Panc1 (cell line): ENCODE data around the gene STX5. TPM values are rescaled to one million over a fixed set of nuclear protein-coding genes. Genes with fewer than 3 reads are reported as not detected.

Experiments
- ATAC-seq: fragments of 200-7000 bp; cut with Tn5 transposase; 2 replicates; pipeline ENCODE4 v1.9.1; 2020; ENCODE audit warnings: mild to moderate bottlenecking, moderate library complexity
- BruUV-seq: library from RNA; stranded (reverse); fragments of 400-500 nt; replicated peaks from 2 replicates; lab custom pipeline; 2021; lab: Mats Ljungman, UMichigan
- CTCF ChIA-PET: fragments of 300-600 bp; sonication (Branson Sonifier 250); formaldehyde crosslinking; loops from one replicate; lab custom pipeline; 2022; ENCODE audit warnings: antibody characterized with exemption; lab: Charles Lee
- POLR2A ChIA-PET: fragments of 300-600 bp; sonication (Branson Sonifier 250); formaldehyde crosslinking; loops from one replicate; lab custom pipeline; 2022; ENCODE audit warnings: antibody characterized with exemption; lab: Charles Lee
- DNase-seq: peaks from one replicate; pipeline ENCODE4 v3.0.0-alpha.2; 2010; ENCODE audit warnings: low read depth, low spot score
- H3K27ac ChIP-seq: 2 replicates; pipeline ENCODE4 v1.5.1; 2011; ENCODE audit warnings: mild to moderate bottlenecking, low read length, inconsistent platforms
- H3K27me3 ChIP-seq: fragments of 200-500 bp; sonication (Bioruptor generic); 2 replicates; pipeline ENCODE4 v1.6.0; 2014; ENCODE audit warnings: low read length, inconsistent platforms; ENCODE audit not compliant: control insufficient read depth, insufficient read depth
- H3K36me3 ChIP-seq: fragments of 200-500 bp; sonication (Bioruptor generic); 2 replicates; pipeline ENCODE4 v1.5.1; 2014; ENCODE audit warnings: inconsistent platforms, mild to moderate bottlenecking, low read length, moderate library complexity; ENCODE audit not compliant: control insufficient read depth, insufficient read depth
- H3K4me1 ChIP-seq: 2 replicates; pipeline ENCODE4 v1.5.1; 2011; ENCODE audit warnings: inconsistent platforms, mild to moderate bottlenecking, low read length, moderate library complexity; ENCODE audit not compliant: control insufficient read depth, insufficient read depth
- H3K4me3 ChIP-seq, 2 experiments: 2 replicates each; pipeline ENCODE4 v1.5.1; 2011 to 2012; ENCODE audit warnings: low read depth in 2 of 2, low read length in 2 of 2, mild to moderate bottlenecking in 2 of 2, inconsistent platforms in 1 of 2, moderate library complexity in 1 of 2
- H3K9me3 ChIP-seq: fragments of 200-500 bp; sonication (Bioruptor generic); 2 replicates; pipeline ENCODE4 v1.5.1; 2014; ENCODE audit warnings: low read depth, mild to moderate bottlenecking, inconsistent platforms, low read length, moderate library complexity; ENCODE audit not compliant: control insufficient read depth, insufficient read depth
- POLR2AphosphoS5 ChIP-seq: IDR thresholded peaks from 2 replicates; pipeline ENCODE4 v1.6.1; 2012; ENCODE audit warnings: mild to moderate bottlenecking, low read depth, low read length, moderate library complexity
- REST ChIP-seq, 2 experiments: IDR thresholded peaks; 2 replicates each; pipeline ENCODE4 v1.6.1; 2011 to 2012; ENCODE audit warnings: low read depth in 2 of 2, control low read depth in 1 of 2, low read length in 1 of 2, mild to moderate bottlenecking in 1 of 2, moderate library complexity in 1 of 2; ENCODE audit not compliant: insufficient read depth in 1 of 2
- SIN3A ChIP-seq: IDR thresholded peaks from 2 replicates; pipeline ENCODE4 v1.6.1; 2012; ENCODE audit warnings: low read depth, mild to moderate bottlenecking, low read length, moderate library complexity, borderline replicate concordance; ENCODE audit not compliant: insufficient read depth
- TCF7L2 ChIP-seq: IDR thresholded peaks from 2 replicates; pipeline ENCODE4 v1.6.1; 2011; ENCODE audit warnings: mild to moderate bottlenecking, low read depth, low read length, inconsistent platforms
- in situ Hi-C: cut with HindIII; loops from 2 replicates; pipeline ENCODE4 v1.10.0; 2016; ENCODE audit warnings: low sequenced_read_pairs, low pct_unique_long_range_greater_than_20kb
- intact Hi-C: fragments of 100-400 bp; cut with micrococcal nuclease; formaldehyde crosslinking; loops from one replicate; pipeline ENCODE4 v1.10.0; 2022; ENCODE audit not compliant: unreplicated experiment
- total RNA-seq: library from RNA; stranded (reverse); gene quantifications from one replicate; pipeline ENCODE4 v1.2.1, GENCODE V29; 2021; ENCODE audit not compliant: unreplicated experiment
- TF ChIP-seq, protein P1 (sequence below): fragments of 450-650 bp; IDR thresholded peaks from 2 replicates; pipeline ENCODE4 v1.5.1; 2017; ENCODE audit warnings: mild to moderate bottlenecking

The STX5 gene
- total RNA-seq, 1 experiment from 2014 or later: 31.4 TPM

GRCh38 chr11:62778441-62778840 lies 53.4 kb downstream of the STX5 start:
- Histone ChIP-seq H3K4me3 (no peak overlapping the region), H3K27ac (no peak overlapping the region), H3K4me1 (no peaks in the 10 kb centered on the region), H3K27me3 (no peaks in the 10 kb centered on the region), H3K9me3 (no peaks in the 10 kb centered on the region), H3K36me3 (no peaks in the 10 kb centered on the region)
- peak; percentile 42 for ATAC-seq
- ChIA-PET POLR2A (no interaction called here), CTCF (no interaction called here)
- no TSS peak for BruUV-seq
- no peak for DNase-seq
- in situ Hi-C loops: no loop called here
- TF ChIP-seq TCF7L2 (no peak), SIN3A (no peak)
- intact Hi-C loops: no loop called here

DNA sequence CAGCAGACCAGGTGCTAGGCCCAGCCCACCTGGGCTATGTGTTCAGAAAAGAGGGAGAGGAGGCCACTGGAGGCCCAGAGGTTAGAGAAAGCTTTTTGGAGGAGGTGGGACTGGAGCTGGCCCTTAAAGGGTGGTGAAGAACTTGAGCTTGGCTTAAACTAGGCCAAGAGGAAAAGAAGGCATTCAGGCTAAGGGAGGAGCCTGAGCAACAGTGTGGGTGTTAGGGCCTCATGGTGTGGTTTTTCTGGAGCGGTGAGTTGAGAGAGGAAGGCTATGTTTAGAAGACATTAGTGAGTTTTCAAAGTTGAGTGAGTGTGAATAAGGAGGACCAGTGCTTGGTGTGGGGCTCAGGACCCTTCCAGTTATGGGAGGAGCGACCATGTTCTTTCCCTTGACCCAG lies 54.5 kb downstream of the STX5 start:
- TF ChIP-seq, protein P1, sequence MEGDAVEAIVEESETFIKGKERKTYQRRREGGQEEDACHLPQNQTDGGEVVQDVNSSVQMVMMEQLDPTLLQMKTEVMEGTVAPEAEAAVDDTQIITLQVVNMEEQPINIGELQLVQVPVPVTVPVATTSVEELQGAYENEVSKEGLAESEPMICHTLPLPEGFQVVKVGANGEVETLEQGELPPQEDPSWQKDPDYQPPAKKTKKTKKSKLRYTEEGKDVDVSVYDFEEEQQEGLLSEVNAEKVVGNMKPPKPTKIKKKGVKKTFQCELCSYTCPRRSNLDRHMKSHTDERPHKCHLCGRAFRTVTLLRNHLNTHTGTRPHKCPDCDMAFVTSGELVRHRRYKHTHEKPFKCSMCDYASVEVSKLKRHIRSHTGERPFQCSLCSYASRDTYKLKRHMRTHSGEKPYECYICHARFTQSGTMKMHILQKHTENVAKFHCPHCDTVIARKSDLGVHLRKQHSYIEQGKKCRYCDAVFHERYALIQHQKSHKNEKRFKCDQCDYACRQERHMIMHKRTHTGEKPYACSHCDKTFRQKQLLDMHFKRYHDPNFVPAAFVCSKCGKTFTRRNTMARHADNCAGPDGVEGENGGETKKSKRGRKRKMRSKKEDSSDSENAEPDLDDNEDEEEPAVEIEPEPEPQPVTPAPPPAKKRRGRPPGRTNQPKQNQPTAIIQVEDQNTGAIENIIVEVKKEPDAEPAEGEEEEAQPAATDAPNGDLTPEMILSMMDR: no peak
- TF ChIP-seq REST (IDR thresholded peaks at IDR 0.05; ENCODE audit: insufficient read depth in 1 of 2, low read depth in 2 of 2, low read length in 1 of 2) (no peak), TCF7L2 (no peak), SIN3A (no peak), POLR2AphosphoS5 (no peak)
- ChIA-PET CTCF (interaction anchor here (0.7 kb wide), 1 partner anchor 185 kb away, joined by 3 read pairs; no protein-coding TSS in a partner anchor), POLR2A (interaction anchor here (0.6 kb wide), 1 partner anchor 84 kb away, joined by 10 read pairs; no protein-coding TSS in a partner anchor)
- H3K4me3 ChIP-seq: no peak overlapping the region
- no peak for DNase-seq
- H3K4me1 ChIP-seq: no peaks in the 10 kb centered on the region
- H3K27ac ChIP-seq: no peak overlapping the region
- no TSS peak for BruUV-seq
- ATAC-seq: no peak
- no peaks in the 10 kb centered on the region for H3K27me3 ChIP-seq
- in situ Hi-C loops: no loop called here
- intact Hi-C loops: no loop called here
- H3K36me3 ChIP-seq: no peaks in the 10 kb centered on the region
- H3K9me3 ChIP-seq: no peaks in the 10 kb centered on the region

DNA sequence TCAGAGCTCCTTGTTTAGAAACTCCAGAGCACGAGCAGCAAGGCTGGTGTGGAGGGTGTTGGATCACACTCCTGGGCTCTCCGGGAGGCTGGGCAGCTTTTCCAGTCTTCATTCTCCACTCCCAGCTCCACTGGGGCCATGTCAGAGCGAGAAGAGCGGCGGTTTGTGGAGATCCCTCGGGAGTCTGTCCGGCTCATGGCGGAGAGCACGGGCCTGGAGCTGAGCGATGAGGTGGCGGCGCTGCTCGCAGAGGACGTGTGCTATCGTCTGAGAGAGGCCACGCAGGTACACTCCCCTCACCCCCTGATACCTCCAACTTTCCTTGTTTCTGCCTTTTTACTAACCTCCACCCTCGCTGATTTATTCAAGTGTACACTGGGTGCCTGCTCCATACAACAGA lies 56.2 kb downstream of the STX5 start:
- BruUV-seq: no TSS peak
- Histone ChIP-seq H3K9me3 (no peaks in the 10 kb centered on the region), H3K36me3 (no peaks in the 10 kb centered on the region), H3K4me1 (no peaks in the 10 kb centered on the region), H3K27me3 (no peaks in the 10 kb centered on the region), H3K27ac (no peak overlapping the region), H3K4me3 (no peak overlapping the region)
- ATAC-seq (no peak), DNase-seq (no peak)
- POLR2A ChIA-PET: interaction anchor here (0.5 to 1.0 kb wide), 2 partner anchors 95 kb away, joined by 4 to 6 read pairs; no protein-coding TSS in a partner anchor
- CTCF ChIA-PET: interaction anchor here (1.2 kb wide), 1 partner anchor 11 kb away, joined by 4 read pairs; no protein-coding TSS in a partner anchor
- in situ Hi-C loops: no loop called here
- intact Hi-C loops: no loop called here
- TF ChIP-seq, protein P1: no peak
- no peak for TF ChIP-seq POLR2AphosphoS5
- no peak for TF ChIP-seq REST (IDR thresholded peaks at IDR 0.05; ENCODE audit: insufficient read depth in 1 of 2, low read depth in 2 of 2, low read length in 1 of 2)
- TF ChIP-seq SIN3A: no peak
- no peak for TF ChIP-seq TCF7L2
